Activated CD8-positive, alpha-beta memory T cell treated with anti-CD3 and anti-CD28 coated beads, Interleukin-2, amount 50 U/mL, for 48 hours (primary cell): ENCODE results near the gene DNAH11.
A peak's percentile ranks its signal among the peaks of the same experiment; 100 is the strongest.
"Not testable (repeated sequence)": the region's sequence is repeated elsewhere in the genome, so short reads cannot be mapped to it uniquely, and the experiment has no call there.

ENCODE experiments used
- DNase-seq: peaks from one replicate; pipeline ENCODE4 v3.0.0-alpha.2; 2020

The DNAH11 gene

GRCh38 chr7:21898265-21898930 is 355.6 kb downstream of the DNAH11 start:
- no peak for DNase-seq

DNA sequence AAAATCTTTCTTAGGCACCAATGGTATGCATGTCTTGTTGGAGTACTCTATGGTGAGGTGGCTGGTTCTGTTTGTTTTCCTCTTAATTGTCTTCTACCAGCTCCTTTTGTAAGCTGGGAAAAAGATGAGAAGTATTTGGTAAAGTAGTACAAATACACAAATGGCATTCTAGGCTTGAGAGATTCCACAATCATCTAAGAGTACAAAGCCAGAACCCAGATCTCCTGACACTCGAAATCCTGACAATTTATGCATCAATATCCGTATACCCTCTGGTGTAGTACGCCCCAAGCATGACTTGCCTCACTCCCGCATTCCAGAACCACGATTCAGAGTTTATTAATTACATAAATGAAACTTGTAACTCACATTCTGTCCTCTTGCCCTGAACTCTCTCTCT is 359.4 kb downstream of the DNAH11 start:
- DNase-seq: no peak

DNA sequence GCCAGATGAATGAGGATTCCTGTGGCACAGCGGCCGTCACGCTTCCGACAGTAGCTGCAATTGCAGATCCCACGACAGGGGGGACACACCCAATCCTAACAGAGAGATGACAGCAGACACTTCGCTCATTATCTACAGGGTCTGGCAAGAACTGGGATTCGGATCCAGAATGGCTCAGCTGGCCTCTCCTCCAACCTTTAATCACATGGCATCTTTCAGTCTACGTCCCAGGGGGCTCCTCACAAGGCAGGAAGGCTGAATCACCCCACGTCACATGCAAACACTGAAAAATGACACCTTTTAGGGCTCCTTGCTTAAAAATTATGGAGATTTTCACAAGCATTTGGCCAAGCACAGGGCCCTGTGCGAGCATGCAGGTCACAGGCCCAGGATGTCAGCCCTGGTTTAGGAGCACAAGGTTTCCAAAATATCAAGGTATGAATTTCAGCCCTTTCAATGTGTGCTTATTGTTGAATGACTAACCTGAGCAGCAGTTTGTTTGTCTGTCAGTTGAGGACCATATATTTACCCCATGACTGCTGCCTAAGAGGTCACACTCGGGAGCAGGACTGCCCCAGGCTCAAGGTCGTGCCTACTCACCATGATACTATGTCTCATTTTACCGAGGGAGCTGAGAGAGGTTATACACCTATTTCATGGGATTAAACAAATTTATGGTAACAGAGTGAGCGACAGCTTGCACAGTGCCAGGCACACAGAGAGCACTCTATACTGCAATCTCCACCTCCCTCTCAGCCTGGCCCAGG is 360.4 kb downstream of the DNAH11 start:
- DNase-seq: no peak

GRCh38 chr7:21908746-21909145 is 365.9 kb downstream of the DNAH11 start:
- DNase-seq: no peak

GRCh38 chr7:21910253-21910652 is 367.4 kb downstream of the DNAH11 start:
- DNase-seq: no peak

DNA sequence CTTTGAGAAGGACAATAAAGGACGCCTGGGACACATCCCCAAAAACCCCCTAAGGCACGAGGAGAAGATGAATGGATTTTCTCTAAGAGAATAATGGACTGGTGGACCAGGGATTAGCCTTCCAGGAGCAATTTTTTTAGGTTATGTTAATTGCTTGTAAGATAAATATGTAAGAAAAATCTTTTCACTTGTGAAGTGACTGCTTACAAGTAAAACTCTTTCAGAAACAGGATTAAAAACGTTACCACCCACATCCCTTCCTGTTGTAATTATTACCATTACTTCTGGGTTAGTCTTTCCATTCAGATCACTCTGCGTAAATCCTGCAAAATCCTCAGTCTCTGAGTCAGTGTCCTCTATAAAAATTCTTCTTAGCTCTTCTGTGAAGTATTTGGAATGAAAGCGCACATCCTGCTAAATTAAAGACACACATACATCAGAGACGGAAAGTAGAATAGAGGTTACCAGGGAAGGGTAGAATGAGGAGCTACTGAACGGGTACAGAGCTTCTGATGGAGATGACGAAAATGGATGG is 368.6 kb downstream of the DNAH11 start:
- no peak for DNase-seq

DNA sequence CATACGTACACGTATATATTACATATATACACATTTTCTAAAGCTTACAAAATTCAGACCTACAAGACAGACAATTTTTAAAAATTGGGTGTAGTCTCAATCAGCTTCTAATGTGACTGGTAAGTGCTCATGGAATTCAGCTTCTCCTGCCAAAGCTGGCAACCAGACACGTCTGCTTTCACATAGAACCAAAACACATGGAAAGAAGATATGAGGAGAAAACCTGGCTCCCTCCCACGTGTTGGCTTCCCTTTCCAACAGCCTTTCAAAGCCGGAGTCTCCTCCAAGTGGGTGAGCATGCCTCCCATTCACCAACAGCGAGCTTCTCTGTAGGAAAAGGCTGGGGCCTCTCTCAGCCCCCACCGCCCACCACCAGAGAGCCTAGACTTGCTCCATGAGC is 369.5 kb downstream of the DNAH11 start:
- no peak for DNase-seq

DNA sequence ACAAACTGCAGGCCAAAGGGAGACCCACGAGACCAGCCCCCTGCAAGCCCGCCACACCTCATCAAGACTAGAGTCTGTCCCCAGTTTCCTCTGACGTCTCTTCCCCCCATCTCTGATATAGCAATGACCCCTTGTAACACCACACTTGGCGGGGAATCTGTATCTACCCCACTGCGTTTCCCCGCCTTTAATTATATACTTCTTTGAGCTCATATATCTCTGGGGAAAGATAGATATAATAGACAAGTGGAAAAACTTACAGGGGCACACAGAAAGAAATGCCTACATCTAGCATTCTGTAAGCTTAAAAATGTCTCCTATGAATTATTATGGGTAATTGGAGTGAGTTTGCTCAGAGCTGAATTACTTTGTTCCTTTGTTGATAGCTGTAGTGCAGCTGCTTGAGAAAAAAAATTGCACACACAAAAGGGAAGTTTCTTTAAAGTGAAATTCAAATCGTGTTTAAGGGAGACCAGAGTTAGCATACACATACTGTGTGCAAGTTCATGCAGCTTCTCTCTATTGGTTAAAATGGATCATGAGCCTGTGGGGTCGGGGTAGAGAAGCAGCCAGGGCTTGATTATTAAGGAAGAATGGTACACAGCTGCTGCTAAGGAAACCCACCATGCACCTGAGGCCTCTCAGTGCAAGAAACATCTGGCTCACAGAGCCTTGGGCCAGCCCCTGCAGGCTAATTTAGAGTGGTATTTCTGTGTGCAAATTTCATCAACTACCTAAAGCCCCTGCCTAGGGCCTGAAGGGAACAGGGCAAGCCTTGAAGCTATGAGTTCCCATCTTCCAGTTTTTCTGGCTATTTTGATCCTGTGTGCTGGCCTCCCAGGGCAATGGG is 370.3 kb downstream of the DNAH11 start:
- no peak for DNase-seq

GRCh38 chr7:21914671-21915070 is 371.8 kb downstream of the DNAH11 start:
- DNase-seq: no peak

- DNase-seq: no peak
Observed at GRCh38 chr7:21915140-21915539, 372.3 kb downstream of the DNAH11 start.

- DNase-seq: no peak
Observed at GRCh38 chr7:21916176-21916575, 373.3 kb downstream of the DNAH11 start.

DNA sequence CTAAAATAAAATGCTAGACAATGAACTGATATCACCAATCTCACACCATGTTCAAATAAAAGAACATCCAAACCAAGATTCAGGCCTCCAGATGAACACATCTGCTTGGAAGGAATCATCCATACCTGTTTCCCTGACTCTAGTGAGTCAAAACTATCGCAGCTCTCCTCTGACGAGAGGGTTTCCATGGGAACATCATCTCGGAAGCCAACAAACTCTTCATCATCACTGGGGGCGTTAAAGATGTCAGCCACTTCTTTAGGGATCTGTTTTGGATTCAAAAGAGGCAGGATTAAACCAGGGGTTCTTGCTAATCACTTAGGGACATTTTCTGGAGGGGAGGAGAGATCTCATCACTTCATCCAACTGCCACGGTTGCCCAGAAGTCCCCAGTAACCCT is 373.8 kb downstream of the DNAH11 start:
- no peak for DNase-seq

DNA sequence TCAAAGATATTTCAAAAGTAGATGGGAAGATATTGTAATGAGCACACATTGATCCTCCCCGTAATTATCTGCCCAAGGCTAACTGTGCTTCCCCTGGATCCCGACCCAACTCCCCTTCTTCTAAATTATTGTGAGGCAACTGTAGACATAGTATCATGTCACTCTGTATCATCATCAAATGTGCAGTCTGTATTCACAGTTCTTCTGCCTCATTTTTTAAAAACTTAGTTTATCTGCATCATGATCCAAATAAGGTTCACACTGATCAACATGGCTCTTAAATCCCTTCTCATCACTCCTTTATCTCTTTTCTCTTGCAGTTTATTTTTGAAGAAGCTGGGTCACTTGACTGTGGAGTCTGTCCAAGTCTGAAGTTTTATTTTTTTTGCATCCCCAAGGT is 375.4 kb downstream of the DNAH11 start:
- no peak for DNase-seq

GRCh38 chr7:21920936-21921335 is 378.1 kb downstream of the DNAH11 start:
- no peak for DNase-seq

DNA sequence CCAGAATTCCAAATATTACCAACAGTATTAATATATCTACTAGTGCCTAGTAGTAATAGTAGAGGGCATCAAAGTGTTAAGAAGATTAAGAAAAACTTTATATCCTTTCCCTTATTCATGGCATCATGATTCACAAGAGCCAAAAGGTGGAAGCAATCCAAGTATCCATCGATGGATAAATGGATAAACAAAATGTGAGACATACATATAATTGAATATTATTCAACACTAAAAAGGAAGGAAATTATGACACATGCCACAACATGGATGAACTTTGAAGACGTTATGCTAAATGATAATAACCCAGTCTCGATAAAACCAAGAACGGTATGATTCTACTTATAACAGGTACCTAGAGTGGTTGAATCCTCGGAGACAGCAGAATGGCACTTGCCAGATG is 379.8 kb downstream of the DNAH11 start:
- DNase-seq: no peak

DNA sequence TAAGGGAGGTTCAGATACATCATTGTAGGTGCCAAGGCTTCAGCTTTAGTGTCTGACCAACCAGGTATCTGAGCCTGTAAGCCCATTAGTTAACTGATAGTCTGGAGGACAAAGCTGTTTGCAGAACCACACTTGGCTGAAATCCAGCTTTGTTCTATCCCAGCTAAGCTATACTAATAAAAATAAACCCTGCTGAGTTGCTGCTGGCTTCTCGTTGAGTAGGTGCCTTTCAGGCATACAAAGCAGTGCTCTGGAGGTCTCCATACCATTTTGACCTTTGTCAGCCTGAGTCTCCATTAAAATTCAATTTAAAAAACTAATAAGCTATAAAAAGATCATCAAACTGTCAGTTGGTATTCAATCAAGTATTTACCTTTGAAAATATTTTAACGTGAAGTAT is 380.8 kb downstream of the DNAH11 start:
- DNase-seq: no peak

DNA sequence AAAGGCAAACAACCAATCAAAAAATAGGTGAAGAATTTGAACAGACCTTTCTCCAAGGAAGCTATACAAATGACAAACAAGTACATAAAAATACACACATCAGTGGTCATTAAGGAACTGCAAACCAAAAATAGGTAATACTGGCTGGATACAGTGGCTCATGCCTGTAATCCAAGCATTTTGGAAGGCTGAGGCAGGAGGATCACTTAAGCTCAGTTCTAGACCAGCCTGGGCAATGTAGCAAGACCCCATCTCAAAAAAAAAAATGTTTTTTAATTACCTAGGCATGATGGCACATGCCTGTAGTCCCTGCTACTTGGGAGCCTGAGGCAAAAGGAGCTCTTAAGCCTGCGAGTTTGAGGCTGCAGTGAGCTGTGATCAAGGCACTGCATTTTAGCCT is 383.6 kb downstream of the DNAH11 start:
- DNase-seq: no peak

- no peak for DNase-seq
Observed at GRCh38 chr7:21927693-21928092, 384.9 kb downstream of the DNAH11 start.

GRCh38 chr7:21933293-21933692 is 390.5 kb downstream of the DNAH11 start:
- not testable (repeated sequence) for DNase-seq

DNA sequence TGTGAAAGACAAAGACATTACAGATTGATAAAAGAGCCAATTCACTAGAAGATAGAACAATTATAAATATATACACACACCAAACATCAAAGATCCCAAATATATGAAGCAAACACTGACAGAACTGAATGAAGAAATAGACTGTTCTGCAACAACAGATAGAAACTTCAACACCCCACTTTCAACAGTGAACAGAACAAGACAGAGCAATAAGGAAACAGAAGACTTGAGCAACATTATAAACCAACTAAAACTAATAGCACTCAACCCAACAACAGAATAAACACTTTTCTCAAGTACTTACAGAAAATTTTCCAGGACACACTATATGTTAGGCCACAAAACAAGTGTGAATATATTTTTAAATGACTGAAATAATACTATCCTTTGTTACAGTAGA is 392.0 kb downstream of the DNAH11 start:
- no peak for DNase-seq

DNA sequence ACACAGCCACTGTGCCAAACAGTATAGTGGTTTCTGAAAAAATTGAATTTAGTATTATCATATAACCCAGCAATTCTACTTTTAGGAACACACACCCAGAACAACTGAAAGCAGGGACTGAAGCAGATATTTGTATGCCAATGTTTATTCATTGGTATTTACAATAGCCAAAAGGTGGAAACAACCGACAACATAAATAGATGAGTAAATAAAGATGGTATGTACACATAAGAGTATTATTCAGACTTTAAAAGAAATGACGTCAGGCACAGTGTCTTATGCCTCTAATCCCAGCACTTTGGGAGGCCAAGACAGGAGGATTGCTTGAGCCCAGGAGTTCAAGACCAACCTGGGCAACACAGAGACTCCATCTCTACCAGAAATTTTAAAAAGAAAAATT is 395.6 kb downstream of the DNAH11 start:
- no peak for DNase-seq

DNA sequence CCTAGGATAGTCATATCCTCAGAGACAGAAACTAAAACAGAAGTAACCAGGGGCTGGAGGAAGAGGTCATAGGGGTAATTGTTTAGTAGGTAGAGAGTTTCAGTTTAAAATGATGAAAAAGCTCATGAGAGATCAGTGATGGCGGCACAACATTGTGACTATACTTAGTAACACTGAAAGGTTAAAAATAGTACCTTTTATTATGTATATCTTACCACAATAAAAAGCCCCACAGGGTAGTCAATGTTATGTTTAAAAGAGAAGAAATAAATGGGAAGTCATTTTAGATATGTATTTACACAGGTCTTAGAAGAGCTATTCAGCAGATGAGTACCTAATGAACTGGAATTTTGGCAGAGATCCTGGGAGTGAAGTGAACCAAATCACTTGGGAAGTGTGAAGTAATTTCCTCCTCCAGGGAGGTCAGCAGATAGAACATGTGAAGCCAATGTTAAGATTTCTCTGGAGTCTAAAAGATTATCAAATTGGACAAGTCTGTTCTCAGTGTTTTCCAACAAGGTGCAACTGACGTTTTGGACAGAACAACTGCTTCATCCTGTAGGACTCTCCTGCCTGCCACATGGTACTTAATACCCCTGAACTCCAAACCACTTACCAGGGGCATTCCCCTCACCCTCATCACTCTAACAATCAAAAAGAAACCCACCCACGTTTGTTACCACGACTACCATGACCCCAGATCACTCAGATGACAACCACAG is 396.5 kb downstream of the DNAH11 start:
- DNase-seq: peak; percentile 60

DNA sequence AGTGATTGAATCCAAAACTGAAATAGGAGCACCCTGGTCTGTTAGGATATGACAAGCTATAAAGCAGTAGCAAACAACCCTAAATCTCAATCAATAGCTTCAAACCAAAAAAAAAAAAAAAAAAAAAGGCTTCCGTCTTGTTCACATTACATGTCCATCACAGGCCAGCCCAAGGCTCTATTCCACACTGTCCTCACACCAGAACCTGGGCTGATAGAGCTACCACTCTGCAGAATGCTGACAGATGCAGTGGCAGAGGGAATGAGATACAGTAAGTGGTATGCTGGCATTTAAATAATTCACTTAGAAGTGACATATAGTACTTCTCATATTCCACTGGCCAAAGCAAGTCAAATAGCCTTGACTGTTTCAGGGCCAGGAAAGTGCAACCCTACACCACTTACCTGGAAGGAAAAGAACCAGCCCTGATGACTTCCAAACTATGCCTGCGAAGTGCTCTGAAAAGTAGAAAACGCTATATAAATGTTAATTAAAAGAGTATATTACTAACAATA is 397.1 kb downstream of the DNAH11 start:
- DNase-seq: no peak
